Endothelial cell of umbilical vein (primary cell): ENCODE measurements around the gene RAPH1. TPM values are rescaled to one million over a fixed set of nuclear protein-coding genes. Genes with fewer than 3 reads are reported as not detected.

Experiments
- BruUV-seq: library from RNA; stranded (reverse); fragments of 400-500 nt; replicated peaks from 2 replicates; lab custom pipeline; 2021; lab: Mats Ljungman, UMichigan
- CTCF ChIA-PET: fragments of 300-600, 350-600 bp; sonication (Branson Sonifier 250); formaldehyde crosslinking; loops from one replicate; lab custom pipeline; 2021; ENCODE audit warnings: antibody characterized with exemption, inconsistent platforms; lab: Charles Lee
- POLR2A ChIA-PET: fragments of 300-600, 350-600 bp; sonication (Branson Sonifier 250); formaldehyde crosslinking; loops from one replicate; lab custom pipeline; 2021; ENCODE audit warnings: antibody characterized with exemption, inconsistent platforms; lab: Charles Lee
- DNase-seq: peaks from one replicate; pipeline ENCODE4 v3.0.0-alpha.2; 2011; ENCODE audit warnings: low read depth, low spot score
- FAIRE-seq: peaks from 2 replicates; lab custom pipeline; 2011; peaks lifted over from hg19 to GRCh38; lab: Jason Lieb, UNC
- H2AFZ ChIP-seq: 2 replicates; pipeline ENCODE4 v1.6.0; 2012; ENCODE audit warnings: low read depth, low read length, control low read depth, inconsistent platforms
- H3K27ac ChIP-seq: 2 replicates; pipeline ENCODE4 v1.5.1; 2011; ENCODE audit warnings: low read depth, mild to moderate bottlenecking, control low read depth, low read length, moderate library complexity; ENCODE audit not compliant: insufficient read depth
- H3K27me3 ChIP-seq, 2 experiments: 2 replicates each; pipeline versions ENCODE4 v1.6.0 to v1.6.1; 2011; ENCODE audit warnings: low read length in 2 of 2, mixed read lengths in 1 of 2; ENCODE audit not compliant: control insufficient read depth in 2 of 2, insufficient read depth in 2 of 2
- H3K36me3 ChIP-seq, 2 experiments: 2 replicates in 1 of 2; 3 replicates in 1 of 2; pipeline ENCODE4 v1.5.1; 2011; ENCODE audit warnings: low read length in 2 of 2, mild to moderate bottlenecking in 1 of 2, moderate library complexity in 1 of 2; ENCODE audit not compliant: control insufficient read depth in 2 of 2, insufficient read depth in 2 of 2; ENCODE audit errors: extremely low read depth in 1 of 2
- H3K4me1 ChIP-seq: 3 replicates; pipeline ENCODE4 v1.5.1; 2011; ENCODE audit warnings: mild to moderate bottlenecking, low read length; ENCODE audit not compliant: control insufficient read depth, insufficient read depth; ENCODE audit errors: extremely low read depth
- H3K4me2 ChIP-seq: 2 replicates; pipeline ENCODE4 v1.6.1; 2011; ENCODE audit warnings: low read length, control low read depth, mixed read lengths; ENCODE audit not compliant: insufficient read depth
- H3K4me3 ChIP-seq, 3 experiments: fragments of 200-600 bp in 1 of 3; sonication (generic), shearing (Covaris generic) in 1 of 3; replicated peaks in 1 of 3; 2 replicates each; pipeline ENCODE4 v1.5.1; 2011 to 2016; ENCODE audit warnings: control low read depth in 3 of 3, low read length in 3 of 3, mild to moderate bottlenecking in 2 of 3, inconsistent platforms in 1 of 3, low read depth in 1 of 3, moderate library complexity in 1 of 3; ENCODE audit not compliant: insufficient read depth in 1 of 3
- H3K79me2 ChIP-seq: 2 replicates; pipeline ENCODE4 v1.6.0; 2012; ENCODE audit warnings: low read length, inconsistent platforms; ENCODE audit not compliant: control insufficient read depth, insufficient read depth
- H3K9ac ChIP-seq: replicated peaks from 2 replicates; pipeline ENCODE3; 2011; ENCODE audit warnings: low read length, control low read depth; ENCODE audit not compliant: insufficient read depth; ENCODE audit errors: extremely low read depth
- H3K9me1 ChIP-seq: replicated peaks from 3 replicates; pipeline ENCODE4 v1.6.0; 2011; ENCODE audit warnings: mild to moderate bottlenecking, low read length; ENCODE audit not compliant: control insufficient read depth, insufficient read depth; ENCODE audit errors: extremely low read depth
- H3K9me3 ChIP-seq: replicated peaks from 2 replicates; pipeline ENCODE4 v1.5.1; 2012; ENCODE audit warnings: low read length, inconsistent platforms; ENCODE audit not compliant: control insufficient read depth, insufficient read depth
- H4K20me1 ChIP-seq: replicated peaks from 2 replicates; pipeline ENCODE3; 2011; ENCODE audit warnings: mild to moderate bottlenecking, low read length; ENCODE audit not compliant: control insufficient read depth, insufficient read depth; ENCODE audit errors: extremely low read depth
- EZH2 ChIP-seq: IDR thresholded peaks from 2 replicates; pipeline ENCODE4 v1.6.1; 2012; ENCODE audit warnings: borderline replicate concordance, low read depth, mild to moderate bottlenecking, moderate library complexity, low read length, inconsistent platforms; ENCODE audit not compliant: severe bottlenecking
- FOS ChIP-seq: IDR thresholded peaks from 2 replicates; pipeline ENCODE4 v1.6.1; 2011; ENCODE audit warnings: mild to moderate bottlenecking, low read length, moderate library complexity, borderline replicate concordance; ENCODE audit not compliant: insufficient read depth
- JUN ChIP-seq: IDR thresholded peaks from 2 replicates; pipeline ENCODE4 v1.6.1; 2011; ENCODE audit warnings: borderline replicate concordance, low read depth; ENCODE audit not compliant: insufficient read length, insufficient read depth
- POLR2A ChIP-seq: IDR thresholded peaks from 2 replicates; pipeline ENCODE4 v1.6.1; 2012; ENCODE audit warnings: low read depth, mild to moderate bottlenecking, control low read depth, low read length
- POLR2AphosphoS5 ChIP-seq: IDR thresholded peaks from 2 replicates; pipeline ENCODE4 v1.6.1; 2012; ENCODE audit warnings: low read depth, mild to moderate bottlenecking, control low read depth, low read length, moderate library complexity; ENCODE audit not compliant: insufficient read depth
- dilution Hi-C: fragments of 300-500 bp; cut with MboI; formaldehyde crosslinking; loops from one replicate; pipeline ENCODE4 v1.15.0; 2019; ENCODE audit warnings: low sequenced_read_pairs; ENCODE audit not compliant: extremely low pct_ligation_motif_present
- intact Hi-C: fragments of 100-400 bp; cut with micrococcal nuclease; formaldehyde crosslinking; loops from one replicate; pipeline ENCODE4 v1.10.0; 2022
- polyA plus RNA-seq, 4 experiments: library from polyadenylated mRNA; depleted of rRNA in 3 of 4; stranded (reverse) in 3 of 4; unstranded in 1 of 4; fragments of >200 nt; gene quantifications; 2 replicates each; pipeline versions ENCODE4 v1.2.1 to v1.2.3, GENCODE V29; 2011 to 2012; ENCODE audit warnings: missing spikeins in 1 of 4
- total RNA-seq: library from RNA; stranded (reverse); gene quantifications from 2 replicates; pipeline ENCODE4 v1.2.3, GENCODE V29; 2021
- TF ChIP-seq, protein P1 (sequence below), 2 donors: IDR thresholded peaks; 1 replicate in 1 of 2; 2 replicates in 1 of 2; pipeline ENCODE4 v1.5.1; 2011; ENCODE audit warnings: low read length in 2 of 2, mild to moderate bottlenecking in 2 of 2, moderate library complexity in 2 of 2, control low read depth in 1 of 2, inconsistent platforms in 1 of 2, low read depth in 1 of 2; ENCODE audit not compliant: insufficient read depth in 1 of 2; ENCODE audit errors: extremely low read depth in 1 of 2
- TF ChIP-seq, protein P2 (sequence below): IDR thresholded peaks from 2 replicates; pipeline ENCODE4 v1.6.1; 2011; ENCODE audit not compliant: insufficient read depth, insufficient read length

Gene RAPH1
- total and polyA plus RNA-seq, 2 donors (not counting 3 experiments of a cell fraction or from before 2014, with no cell fraction given) = 5.1 to 59.5 TPM

DNA sequence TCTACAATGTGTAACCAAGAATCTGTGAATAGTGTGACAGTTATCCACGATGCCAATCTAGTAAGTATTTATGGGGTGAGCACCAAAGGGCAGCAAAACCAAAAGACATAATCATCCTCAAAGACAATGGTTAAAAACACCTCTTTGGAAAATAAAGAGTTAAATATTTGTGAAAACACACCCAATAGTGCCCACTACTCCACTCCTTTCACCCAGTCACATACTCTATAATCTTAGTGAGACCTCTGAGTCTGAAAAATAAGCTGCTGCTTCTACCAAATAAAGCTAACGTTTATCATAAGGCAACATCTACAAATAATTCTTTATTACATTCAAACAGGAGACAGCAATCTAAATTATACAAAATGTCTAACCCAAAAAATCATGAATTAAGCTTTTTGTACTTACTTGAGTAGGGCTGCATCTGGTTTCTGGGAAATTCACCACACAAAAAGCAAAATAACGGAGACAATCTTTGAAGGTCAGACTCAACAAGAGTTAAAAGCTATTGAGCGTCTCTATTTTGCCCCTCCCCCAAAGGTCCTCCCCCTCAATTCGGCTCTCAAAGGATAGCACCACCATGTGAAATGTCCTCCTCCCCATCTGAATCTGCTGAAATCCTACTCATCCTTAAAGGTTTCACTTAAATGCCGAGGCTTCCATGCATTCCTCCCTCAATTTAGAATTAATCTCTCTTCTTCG is 2.0 kb downstream of the RAPH1 start:
- CTCF ChIA-PET = interaction anchor here (1.0 to 2.7 kb wide), 6 partner anchors 9 to 377 kb away, joined by 3 to 18 read pairs (median 4); no protein-coding TSS in a partner anchor
- H3K27ac ChIP-seq = peak overlapping the region; percentile 25

More for the DNA sequence above, 2.0 kb downstream of the RAPH1 start:
- intact Hi-C loops (no loop called here), dilution Hi-C loops (no loop called here)
- H3K27me3 ChIP-seq = no peaks in the 10 kb centered on the region
- no peaks in the 10 kb centered on the region for H3K9me1 ChIP-seq
- peak; percentile 39 for DNase-seq
- peak overlapping the region; percentile 48 to 100 (median 93) for H3K4me3 ChIP-seq
- peaks cover 20% of the 10 kb centered on the region for H3K4me1 ChIP-seq
- no peak for TF ChIP-seq FOS
- TF ChIP-seq POLR2AphosphoS5 = no peak
- TF ChIP-seq JUN = no peak
- TF ChIP-seq EZH2 = no peak
- TF ChIP-seq POLR2A = no peak
- TF ChIP-seq, protein P1, sequence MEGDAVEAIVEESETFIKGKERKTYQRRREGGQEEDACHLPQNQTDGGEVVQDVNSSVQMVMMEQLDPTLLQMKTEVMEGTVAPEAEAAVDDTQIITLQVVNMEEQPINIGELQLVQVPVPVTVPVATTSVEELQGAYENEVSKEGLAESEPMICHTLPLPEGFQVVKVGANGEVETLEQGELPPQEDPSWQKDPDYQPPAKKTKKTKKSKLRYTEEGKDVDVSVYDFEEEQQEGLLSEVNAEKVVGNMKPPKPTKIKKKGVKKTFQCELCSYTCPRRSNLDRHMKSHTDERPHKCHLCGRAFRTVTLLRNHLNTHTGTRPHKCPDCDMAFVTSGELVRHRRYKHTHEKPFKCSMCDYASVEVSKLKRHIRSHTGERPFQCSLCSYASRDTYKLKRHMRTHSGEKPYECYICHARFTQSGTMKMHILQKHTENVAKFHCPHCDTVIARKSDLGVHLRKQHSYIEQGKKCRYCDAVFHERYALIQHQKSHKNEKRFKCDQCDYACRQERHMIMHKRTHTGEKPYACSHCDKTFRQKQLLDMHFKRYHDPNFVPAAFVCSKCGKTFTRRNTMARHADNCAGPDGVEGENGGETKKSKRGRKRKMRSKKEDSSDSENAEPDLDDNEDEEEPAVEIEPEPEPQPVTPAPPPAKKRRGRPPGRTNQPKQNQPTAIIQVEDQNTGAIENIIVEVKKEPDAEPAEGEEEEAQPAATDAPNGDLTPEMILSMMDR (IDR thresholded peaks at IDR 0.05; ENCODE audit: extremely low read depth in 1 of 2, insufficient read depth in 1 of 2, low read depth in 1 of 2, low read length in 2 of 2) = no peak
- TF ChIP-seq, protein P2, sequence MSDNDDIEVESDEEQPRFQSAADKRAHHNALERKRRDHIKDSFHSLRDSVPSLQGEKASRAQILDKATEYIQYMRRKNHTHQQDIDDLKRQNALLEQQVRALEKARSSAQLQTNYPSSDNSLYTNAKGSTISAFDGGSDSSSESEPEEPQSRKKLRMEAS = no peak
- POLR2A ChIA-PET = no interaction called here
- no peaks in the 10 kb centered on the region for H4K20me1 ChIP-seq
- H3K4me2 ChIP-seq = peak overlapping the region; percentile 77
- FAIRE-seq = no peak
- H3K9ac ChIP-seq = peak overlapping the region; percentile 65
- no peaks in the 10 kb centered on the region for H3K9me3 ChIP-seq
- H3K36me3 ChIP-seq = no peaks in the 10 kb centered on the region
- no peak overlapping the region for H2AFZ ChIP-seq
- BruUV-seq = no TSS peak
- peaks cover 66% of the 10 kb centered on the region for H3K79me2 ChIP-seq
